ENCODE results near the gene CA4.

GRCh38 chr17:60129164-60129563, 20.6 kb upstream of the CA4 start:
- TF ChIP-seq CTCF (IDR thresholded peaks at IDR 0.05): no peak
- no peak for TF ChIP-seq POLR2A (IDR thresholded peaks at IDR 0.05)
